ENCODE results near the gene MAP2K4. TPM values are rescaled to one million over a fixed set of nuclear protein-coding genes. Genes with fewer than 3 reads are reported as not detected.

Gene MAP2K4
- total and polyA plus RNA-seq, 2 of the 13 experiments (the other 11 are each of a cell fraction or from before 2014, with no cell fraction given) = 21.5 to 35.6 TPM

GRCh38 chr17:12127667-12128066 is 107.0 kb downstream of the MAP2K4 start:
- H3K9ac ChIP-seq (ENCODE audit: insufficient read depth, low read depth, low read length) = no peak overlapping the region
- H2AFZ ChIP-seq (ENCODE audit: low read length) = no peak overlapping the region
- H3K36me3 ChIP-seq (replicated peaks in 1 of 2; ENCODE audit: control insufficient read depth in 1 of 2, insufficient read depth in 2 of 2, low read length in 2 of 2) = peaks cover 6 to 53% of the 10 kb centered on the region in 2 experiments
- ChIA-PET CTCF (ENCODE audit: low intra/inter-chr PET ratio, low total read pairs) (no interaction called here), POLR2A (no interaction called here)
- H3K4me3 ChIP-seq (replicated peaks in 1 of 3; ENCODE audit: insufficient read depth in 1 of 3, low read depth in 2 of 3, low read length in 3 of 3) = no peak overlapping the region
- no peaks in the 10 kb centered on the region for H3K4me1 ChIP-seq (ENCODE audit: insufficient read depth, low read length)
- H3K27ac ChIP-seq (ENCODE audit: extremely low read length, insufficient read depth, low read length) = no peak overlapping the region
- no peaks in the 10 kb centered on the region for H3K27me3 ChIP-seq (ENCODE audit: control insufficient read depth in 1 of 2, insufficient read depth in 2 of 2, low read length in 2 of 2)
- intact Hi-C loops (cut with micrococcal nuclease; ENCODE audit: unreplicated experiment) (no loop called here), in situ Hi-C loops (cut with HindIII; ENCODE audit: extremely low pct_ligation_motif_present, low pct_unique_long_range_greater_than_20kb) (no loop called here)
- FAIRE-seq (no peak), ATAC-seq (no peak), DNase-seq (ENCODE audit: low spot score) (no peak)
- H3K9me3 ChIP-seq (ENCODE audit: low read length) = no peaks in the 10 kb centered on the region
- WGBS (ENCODE audit: low lambda C conversion rate) = 76% methylated on average over 2 of the region's 2 CpGs
- no peaks in the 10 kb centered on the region for H3K79me2 ChIP-seq (ENCODE audit: insufficient read depth, low read length)
- H3K4me2 ChIP-seq (ENCODE audit: low read depth, low read length) = no peak overlapping the region
- H4K20me1 ChIP-seq (ENCODE audit: insufficient read depth, low read length) = no peaks in the 10 kb centered on the region
- no TSS peak for BruUV-seq (replicated peaks)
- TF ChIP-seq ZNF18 (CRISPR knock-in tag; IDR thresholded peaks at IDR 0.05; ENCODE audit: insufficient replicate concordance) (no peak), RFX1 (IDR thresholded peaks at IDR 0.05) (no peak), CBX2 (IDR thresholded peaks at IDR 0.05; ENCODE audit: low read depth, low read length) (no peak), CBX2 (CRISPR knock-in tag; IDR thresholded peaks at IDR 0.05; ENCODE audit: low read depth) (no peak), ZSCAN12 (CRISPR knock-in tag; IDR thresholded peaks at IDR 0.05) (no peak), KLF6 (CRISPR knock-in tag; IDR thresholded peaks at IDR 0.05) (no peak), REPIN1 (CRISPR knock-in tag; IDR thresholded peaks at IDR 0.05; ENCODE audit: borderline replicate concordance, low read depth) (no peak), TFDP2 (CRISPR knock-in tag; IDR thresholded peaks at IDR 0.05) (no peak), SPEN (CRISPR knock-in tag; IDR thresholded peaks at IDR 0.05; ENCODE audit: low read depth) (no peak), CEBPZ (IDR thresholded peaks at IDR 0.05; ENCODE audit: low read length) (no peak), DRAP1 (CRISPR knock-in tag; IDR thresholded peaks at IDR 0.05) (no peak), GATAD2A (CRISPR knock-in tag; IDR thresholded peaks at IDR 0.05) (no peak), ZNF556 (CRISPR knock-in tag; IDR thresholded peaks at IDR 0.05; ENCODE audit: borderline replicate concordance) (no peak), ZNF703 (CRISPR knock-in tag; IDR thresholded peaks at IDR 0.05; ENCODE audit: borderline replicate concordance) (no peak), ONECUT2 (CRISPR knock-in tag; IDR thresholded peaks at IDR 0.05) (no peak), ZFP36 (IDR thresholded peaks at IDR 0.05; ENCODE audit: borderline replicate concordance, low read depth, low read length, partially characterized antibody) (no peak), MZF1 (CRISPR knock-in tag; IDR thresholded peaks at IDR 0.05; ENCODE audit: borderline replicate concordance) (no peak), ZMYM4 (CRISPR knock-in tag; IDR thresholded peaks at IDR 0.05) (no peak)
